Endodermal cell (in vitro differentiated cells): Measurements from ENCODE around the gene TBCD. TPM values are rescaled to one million over a fixed set of nuclear protein-coding genes. Genes with fewer than 3 reads are reported as not detected.

ENCODE experiments used
- DNase-seq: peaks from one replicate; pipeline ENCODE4 v3.0.0-alpha.2; 2017
- H3K27ac ChIP-seq: 2 replicates; pipeline ENCODE4 v1.5.1; 2013; ENCODE audit warnings: mild to moderate bottlenecking, low read depth, low read length, moderate library complexity
- H3K27me3 ChIP-seq: 2 replicates; pipeline ENCODE4 v1.6.1; 2013; ENCODE audit warnings: mild to moderate bottlenecking, low read length, moderate library complexity; ENCODE audit not compliant: insufficient read depth, control insufficient read depth, poor library complexity, severe bottlenecking
- H3K36me3 ChIP-seq: 2 replicates; pipeline ENCODE4 v1.7.0; 2013; ENCODE audit warnings: mild to moderate bottlenecking, low read length, moderate library complexity; ENCODE audit not compliant: control insufficient read depth, insufficient read depth
- H3K4me1 ChIP-seq: one replicate; pipeline ENCODE4 v1.7.0; 2013; ENCODE audit warnings: low read length; ENCODE audit not compliant: control insufficient read depth, insufficient read depth
- H3K4me3 ChIP-seq: 2 replicates; pipeline ENCODE4 v1.5.1; 2013; ENCODE audit warnings: mild to moderate bottlenecking, low read length, moderate library complexity
- H3K9ac ChIP-seq: 2 replicates; pipeline ENCODE4 v1.6.1; 2013; ENCODE audit warnings: mild to moderate bottlenecking, low read length, moderate library complexity; ENCODE audit not compliant: poor library complexity, severe bottlenecking; ENCODE audit errors: extremely low read depth
- H3K9me3 ChIP-seq: 2 replicates; pipeline ENCODE4 v1.6.1; 2013; ENCODE audit warnings: mild to moderate bottlenecking, low read length, moderate library complexity; ENCODE audit not compliant: control insufficient read depth
- H3K27ac Mint-ChIP-seq: 2 replicates; pipeline ENCODE4 v1.8.0; 2020; ENCODE audit warnings: mixed read lengths
- H3K27me3 Mint-ChIP-seq: 2 replicates; pipeline ENCODE4 v1.8.0; 2021; ENCODE audit warnings: mild to moderate bottlenecking, mixed read lengths; ENCODE audit not compliant: insufficient read depth
- H3K36me3 Mint-ChIP-seq: 2 replicates; pipeline ENCODE4 v1.8.0; 2020; ENCODE audit warnings: low read depth, mixed read lengths
- H3K4me1 Mint-ChIP-seq: 2 replicates; pipeline ENCODE4 v1.8.0; 2020; ENCODE audit warnings: mixed read lengths
- H3K4me3 Mint-ChIP-seq: 2 replicates; pipeline ENCODE4 v1.8.0; 2020; ENCODE audit warnings: mild to moderate bottlenecking, moderate library complexity, mixed read lengths
- H3K9me3 Mint-ChIP-seq: 2 replicates; pipeline ENCODE4 v1.8.0; 2020; ENCODE audit warnings: mild to moderate bottlenecking, mixed read lengths
- WGBS, 2 experiments: methylation state at CpG; one replicate each; pipeline versions ENCODE4 v1.1.5 to v1.1.7; 2013; ENCODE audit warnings: missing lambda C conversion rate in 2 of 2, mixed read lengths in 1 of 2; ENCODE audit not compliant: insufficient coverage in 1 of 2, insufficient read length in 1 of 2; 5-methylcytosine and 5-hydroxymethylcytosine counted together
- total RNA-seq, 2 donors: library from RNA; stranded (reverse); fragmentation: NEBNext Ultra II Directional in 1 of 2; extraction: Animal tissue kit (Norgen Biotek cat#: 25700) in 1 of 2; gene quantifications; 2 replicates in 1 of 2; 3 replicates in 1 of 2; pipeline ENCODE4 v1.2.1, GENCODE V29; 2021
- TF ChIP-seq, protein P1 (sequence below): fragments of 200-600 bp; sonication (generic); conservative IDR thresholded peaks from 2 replicates; pipeline ENCODE4 v1.5.0; 2021; ENCODE audit warnings: antibody characterized with exemption, mild to moderate bottlenecking

The TBCD gene
- total RNA-seq, 2 donors from 2014 or later: 107 TPM

DNA sequence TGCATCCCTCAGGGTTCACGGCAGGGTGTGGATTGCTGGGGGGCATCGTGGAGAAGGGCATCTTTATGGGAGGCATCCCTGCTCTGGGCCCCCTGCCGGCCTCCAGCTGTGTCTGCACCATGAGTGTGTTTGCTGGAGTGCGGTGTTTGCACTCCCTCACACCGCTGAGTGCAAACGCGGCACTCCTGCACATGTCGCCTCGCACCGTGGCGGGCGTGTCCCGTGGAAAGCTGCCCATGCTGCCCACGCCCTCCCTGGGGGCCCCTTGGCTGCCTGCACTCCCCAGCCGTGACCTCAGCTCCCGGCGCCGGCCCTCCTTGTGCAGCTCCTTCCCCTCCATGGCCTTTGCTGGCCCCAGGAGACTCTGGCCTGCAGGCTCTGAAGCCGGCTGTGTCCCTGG lies 162.5 kb downstream of the TBCD start:
- H3K9ac ChIP-seq: no peak overlapping the region
- TF ChIP-seq, protein P1, sequence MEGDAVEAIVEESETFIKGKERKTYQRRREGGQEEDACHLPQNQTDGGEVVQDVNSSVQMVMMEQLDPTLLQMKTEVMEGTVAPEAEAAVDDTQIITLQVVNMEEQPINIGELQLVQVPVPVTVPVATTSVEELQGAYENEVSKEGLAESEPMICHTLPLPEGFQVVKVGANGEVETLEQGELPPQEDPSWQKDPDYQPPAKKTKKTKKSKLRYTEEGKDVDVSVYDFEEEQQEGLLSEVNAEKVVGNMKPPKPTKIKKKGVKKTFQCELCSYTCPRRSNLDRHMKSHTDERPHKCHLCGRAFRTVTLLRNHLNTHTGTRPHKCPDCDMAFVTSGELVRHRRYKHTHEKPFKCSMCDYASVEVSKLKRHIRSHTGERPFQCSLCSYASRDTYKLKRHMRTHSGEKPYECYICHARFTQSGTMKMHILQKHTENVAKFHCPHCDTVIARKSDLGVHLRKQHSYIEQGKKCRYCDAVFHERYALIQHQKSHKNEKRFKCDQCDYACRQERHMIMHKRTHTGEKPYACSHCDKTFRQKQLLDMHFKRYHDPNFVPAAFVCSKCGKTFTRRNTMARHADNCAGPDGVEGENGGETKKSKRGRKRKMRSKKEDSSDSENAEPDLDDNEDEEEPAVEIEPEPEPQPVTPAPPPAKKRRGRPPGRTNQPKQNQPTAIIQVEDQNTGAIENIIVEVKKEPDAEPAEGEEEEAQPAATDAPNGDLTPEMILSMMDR: no peak
- no peak for DNase-seq
- Mint-ChIP-seq H3K4me1 (no peaks in the 10 kb centered on the region), H3K27me3 (no peaks in the 10 kb centered on the region), H3K27ac (no peak overlapping the region), H3K9me3 (no peaks in the 10 kb centered on the region), H3K36me3 (peaks cover 31% of the 10 kb centered on the region), H3K4me3 (no peak overlapping the region)
- no peak overlapping the region for H3K4me3 ChIP-seq
- H3K4me1 ChIP-seq: no peaks in the 10 kb centered on the region
- peaks cover 6% of the 10 kb centered on the region for H3K36me3 ChIP-seq
- no peak overlapping the region for H3K27ac ChIP-seq
- no peaks in the 10 kb centered on the region for H3K27me3 ChIP-seq
- 95 to 97% methylated on average over 12 to 19 of the region's 19 CpGs for WGBS, 2 experiments
- H3K9me3 ChIP-seq: no peaks in the 10 kb centered on the region

DNA sequence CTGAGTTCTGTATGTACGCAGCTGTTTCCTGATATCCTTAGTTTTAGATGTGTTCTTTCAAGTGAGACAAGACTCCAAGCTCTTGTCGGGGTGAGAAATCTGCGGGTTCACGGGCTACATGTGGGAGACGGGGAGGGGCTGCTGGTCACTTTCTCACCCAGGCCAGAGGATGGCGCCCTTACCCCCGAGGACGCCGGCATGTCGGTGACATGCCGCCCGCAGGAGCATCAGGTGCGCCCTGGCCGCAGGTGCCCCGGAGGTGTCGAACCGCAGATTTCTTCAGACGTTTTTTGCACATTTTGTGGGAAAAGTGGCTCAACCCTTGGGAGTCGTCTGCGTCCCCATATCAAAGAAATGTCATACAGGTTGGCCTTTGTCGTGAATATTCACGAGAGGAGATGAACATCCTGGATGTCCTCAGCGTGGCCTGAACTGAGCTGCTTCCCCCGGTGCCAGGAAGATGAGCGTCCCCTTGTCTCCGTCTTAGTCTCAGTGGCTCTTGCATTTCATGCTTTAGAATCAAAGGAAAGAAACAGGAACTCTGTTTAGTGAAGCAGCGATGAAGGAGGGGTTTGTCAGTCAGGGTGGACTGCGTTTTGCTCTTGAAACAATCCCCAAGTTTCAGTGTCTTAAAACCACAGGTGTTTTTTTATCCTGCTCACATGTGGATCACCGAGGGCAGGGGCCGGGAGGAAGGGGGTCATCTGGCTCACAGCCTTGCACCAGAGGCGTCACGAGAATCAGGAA lies 163.3 kb downstream of the TBCD start:
- Histone ChIP-seq H3K27me3 (no peaks in the 10 kb centered on the region), H3K4me3 (no peak overlapping the region), H3K9me3 (no peaks in the 10 kb centered on the region), H3K27ac (no peak overlapping the region), H3K9ac (no peak overlapping the region), H3K4me1 (no peaks in the 10 kb centered on the region), H3K36me3 (peaks cover 6% of the 10 kb centered on the region)
- TF ChIP-seq, protein P1: peak; percentile 57
- peaks cover 31% of the 10 kb centered on the region for H3K36me3 Mint-ChIP-seq
- DNase-seq: no peak
- no peaks in the 10 kb centered on the region for H3K4me1 Mint-ChIP-seq
- H3K4me3 Mint-ChIP-seq: no peak overlapping the region
- H3K27ac Mint-ChIP-seq: no peak overlapping the region
- H3K9me3 Mint-ChIP-seq: no peaks in the 10 kb centered on the region
- H3K27me3 Mint-ChIP-seq: no peaks in the 10 kb centered on the region
- 94 to 95% methylated on average over 30 to 32 of the region's 32 CpGs for WGBS, 2 experiments

DNA sequence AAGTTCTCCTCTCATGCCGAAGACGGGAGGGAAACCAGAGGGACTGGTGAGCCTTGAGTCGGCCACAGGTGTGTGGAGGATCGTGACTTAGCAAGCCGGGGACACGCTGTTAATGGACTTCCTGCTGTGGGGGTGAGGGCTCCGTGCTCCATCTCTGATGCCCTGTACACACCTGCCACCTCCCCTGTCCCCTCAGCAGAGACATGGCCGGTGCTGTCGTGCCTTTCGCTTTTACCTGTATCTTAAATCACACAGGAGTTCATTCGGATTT lies 163.8 kb downstream of the TBCD start:
- no peaks in the 10 kb centered on the region for H3K9me3 ChIP-seq
- Mint-ChIP-seq H3K4me3 (no peak overlapping the region), H3K9me3 (no peaks in the 10 kb centered on the region), H3K4me1 (no peaks in the 10 kb centered on the region), H3K27ac (no peak overlapping the region), H3K36me3 (peaks cover 31% of the 10 kb centered on the region), H3K27me3 (no peaks in the 10 kb centered on the region)
- H3K36me3 ChIP-seq: peaks cover 6% of the 10 kb centered on the region
- no peak overlapping the region for H3K9ac ChIP-seq
- TF ChIP-seq, protein P1: no peak
- H3K27ac ChIP-seq: no peak overlapping the region
- H3K27me3 ChIP-seq: no peaks in the 10 kb centered on the region
- WGBS, 2 experiments: 96 to 99% methylated on average over 11 of the region's 11 CpGs
- H3K4me3 ChIP-seq: no peak overlapping the region
- no peaks in the 10 kb centered on the region for H3K4me1 ChIP-seq
- no peak for DNase-seq
